Pericardium fibroblast (primary cell): Measurements from ENCODE around the gene TBC1D16. TPM values are rescaled to one million over a fixed set of nuclear protein-coding genes. Genes with fewer than 3 reads are reported as not detected.

Source experiments
- total RNA-seq: library from RNA; depleted of rRNA; stranded (reverse); fragments of >200 nt; gene quantifications from 2 replicates; pipeline ENCODE4 v1.2.3, GENCODE V29; 2015

The TBC1D16 gene
- total RNA-seq = 34.9 and 79.6 TPM in 2 replicates

DNA sequence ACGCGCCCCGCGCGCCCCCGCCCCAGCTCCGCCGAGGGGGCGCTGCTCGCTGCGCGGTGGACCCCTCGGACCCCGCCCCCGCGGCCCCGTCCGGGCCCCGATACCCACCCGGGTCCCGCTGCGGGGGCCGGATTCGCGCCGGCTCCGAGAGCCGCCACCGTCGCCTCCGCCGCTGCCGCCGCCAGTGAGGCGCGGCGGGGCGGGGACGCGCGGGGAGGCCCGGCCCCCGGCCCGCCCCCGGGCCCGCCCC lies at the start of gene TBC1D16:
TSS of gene TBC1D16 (minus strand) at position 186 of the 250 bp plus-strand sequence. CDS start 22,325 bp downstream, outside the sequence.

DNA sequence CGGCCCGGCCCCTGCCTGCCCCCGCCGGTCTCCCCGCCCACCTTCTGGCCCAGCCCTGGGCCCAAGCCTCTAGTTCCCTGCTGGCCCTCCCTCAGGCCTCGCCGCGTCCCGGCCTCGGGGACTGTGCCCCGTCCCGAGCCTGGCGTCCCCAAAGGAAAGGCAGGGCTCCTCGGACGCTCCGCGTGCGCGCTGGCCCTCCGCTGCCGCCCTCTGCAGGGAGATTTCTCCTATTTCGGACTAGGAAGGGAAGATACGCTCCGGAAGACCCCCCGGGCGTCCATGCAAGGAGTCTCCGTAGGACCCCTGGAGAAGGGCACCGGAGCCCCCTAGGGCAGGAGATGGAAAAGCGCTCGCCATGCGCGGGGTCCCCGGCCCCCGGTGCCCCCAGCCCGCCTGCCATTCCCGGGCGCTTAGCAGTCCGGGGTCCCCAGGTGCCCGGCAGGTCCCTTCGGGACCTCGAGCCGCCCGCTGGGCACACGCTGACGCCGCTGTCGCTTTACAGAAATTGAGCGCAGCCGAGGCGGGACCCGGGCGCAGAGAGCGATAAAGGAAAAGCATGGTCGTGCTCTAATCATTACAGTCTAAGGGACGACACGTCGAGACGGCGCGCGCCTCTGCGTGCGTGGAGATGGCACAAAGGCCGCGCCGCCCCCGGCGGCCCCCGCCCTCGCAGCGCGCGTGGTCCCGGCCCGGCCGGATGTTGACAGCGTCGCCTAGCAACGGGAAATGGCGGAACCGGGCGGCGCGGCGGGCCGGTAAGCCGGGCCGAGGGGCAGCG lies 454 bp upstream of the TBC1D16 start, which contains the start of gene CCDC40:
TSS of gene CCDC40 (plus strand) at position 706 of the 778 bp plus-strand sequence. CDS start at position 727, 21 bp downstream.

Other genes with a start within 250 kb of the TBC1D16 start
- gene CBX8, start 238.8 kb downstream of the TBC1D16 start, total RNA-seq = 3.0 and 4.4 TPM in 2 replicates
- 11.4 and 17.2 TPM in 2 replicates for gene CBX4, start 196.4 kb downstream of the TBC1D16 start, total RNA-seq
- gene CCDC40, start 770 bp upstream of the TBC1D16 start, total RNA-seq = 1.5 TPM in 2 replicates
- 111 and 122 TPM in 2 replicates for gene GAA, start 65.7 kb upstream of the TBC1D16 start, total RNA-seq
- 82.6 and 86.3 TPM in 2 replicates for gene EIF4A3, start 111.3 kb upstream of the TBC1D16 start, total RNA-seq
- gene CARD14, start 134.2 kb upstream of the TBC1D16 start, total RNA-seq = not detected in 2 replicates
- gene SGSH, start 184.5 kb upstream of the TBC1D16 start, total RNA-seq = 19.5 and 21.4 TPM in 2 replicates
- gene SLC26A11, start 184.6 kb upstream of the TBC1D16 start, total RNA-seq = 4.5 and 8.9 TPM in 2 replicates
- gene RNF213, start 225.0 kb upstream of the TBC1D16 start, total RNA-seq = 31.9 and 44.2 TPM in 2 replicates